ENCODE data around the gene NPPB.

The NPPB gene

GRCh38 chr1:11856698-11857097 lies 2.0 kb downstream of the NPPB start:
- DNase-seq: no peak

- no peak for DNase-seq
Measured at GRCh38 chr1:11855430-11855829, 3.3 kb downstream of the NPPB start.

- no peak for DNase-seq
Measured at GRCh38 chr1:11854519-11854918, 4.2 kb downstream of the NPPB start.

- DNase-seq: no peak
Measured at GRCh38 chr1:11851180-11851579, 7.6 kb downstream of the NPPB start.

GRCh38 chr1:11850156-11850555 lies 8.6 kb downstream of the NPPB start:
- no peak for DNase-seq

- no peak for DNase-seq
Measured at GRCh38 chr1:11848373-11848700, 10.4 kb downstream of the NPPB start.

GRCh38 chr1:11847667-11848372 lies 10.9 kb downstream of the NPPB start, which contains the start of gene NPPA:
Gene NPPA (minus strand): TSS chr1:11847783. CDS start chr1:11847684, 99 bp downstream.
- DNase-seq: no peak

GRCh38 chr1:11845641-11846335 lies 13.0 kb downstream of the NPPB start:
- no peak for DNase-seq

GRCh38 chr1:11842154-11843041 lies 16.3 kb downstream of the NPPB start:
- no peak for DNase-seq

- DNase-seq: no peak
Measured at GRCh38 chr1:11841245-11842153, 17.2 kb downstream of the NPPB start.

- DNase-seq: no peak
Measured at GRCh38 chr1:11839727-11840705, 18.7 kb downstream of the NPPB start.

GRCh38 chr1:11838349-11839272 lies 20.1 kb downstream of the NPPB start:
- peak; percentile 50 for DNase-seq

- no peak for DNase-seq
Measured at GRCh38 chr1:11837767-11838348, 20.9 kb downstream of the NPPB start.

GRCh38 chr1:11836955-11837766 lies 21.6 kb downstream of the NPPB start:
- DNase-seq: no peak

GRCh38 chr1:11835441-11836225 lies 23.1 kb downstream of the NPPB start:
- no peak for DNase-seq

GRCh38 chr1:11833900-11834299 lies 24.8 kb downstream of the NPPB start:
- DNase-seq: no peak

GRCh38 chr1:11833497-11833896 lies 25.2 kb downstream of the NPPB start:
- DNase-seq: no peak
